ENCODE measurements around the gene TNNT2.

TNNT2 gene

DNA sequence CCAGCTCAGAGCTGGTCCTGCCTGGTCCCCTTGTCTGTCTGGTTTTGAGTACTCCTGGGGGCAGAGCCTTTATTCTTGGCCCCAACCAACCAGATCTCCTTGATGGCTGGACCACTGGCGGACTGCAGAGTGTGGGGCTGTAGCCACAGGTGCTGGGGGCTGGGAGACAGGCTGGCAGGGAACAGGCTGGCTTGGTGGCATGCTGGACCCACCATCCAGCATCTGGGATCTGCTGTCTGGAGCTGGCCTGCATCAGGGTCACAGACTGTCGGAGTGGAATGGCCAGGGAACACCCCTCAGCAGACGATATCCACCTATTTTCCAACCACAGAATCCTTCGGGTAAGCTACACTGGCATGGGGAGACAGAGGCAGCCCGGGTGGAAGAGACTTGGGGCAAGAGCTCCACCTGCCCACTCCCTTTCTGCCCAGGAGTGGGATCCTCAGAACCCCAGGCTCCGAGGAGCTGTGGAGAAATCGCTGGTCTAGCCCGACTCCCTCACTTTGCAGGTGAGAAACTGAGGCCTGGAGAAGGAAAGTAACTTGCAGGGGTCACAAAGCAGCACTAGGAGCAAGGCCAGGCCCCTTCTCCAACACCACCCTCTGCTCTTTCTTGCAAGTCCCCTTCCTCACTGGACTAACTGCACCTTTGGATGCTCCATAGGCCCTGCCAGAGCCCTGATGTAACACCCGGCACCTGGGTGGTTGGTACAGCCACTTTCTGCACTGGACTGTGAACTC is 40.6 kb downstream of the TNNT2 start:
- TF ChIP-seq, protein P1, sequence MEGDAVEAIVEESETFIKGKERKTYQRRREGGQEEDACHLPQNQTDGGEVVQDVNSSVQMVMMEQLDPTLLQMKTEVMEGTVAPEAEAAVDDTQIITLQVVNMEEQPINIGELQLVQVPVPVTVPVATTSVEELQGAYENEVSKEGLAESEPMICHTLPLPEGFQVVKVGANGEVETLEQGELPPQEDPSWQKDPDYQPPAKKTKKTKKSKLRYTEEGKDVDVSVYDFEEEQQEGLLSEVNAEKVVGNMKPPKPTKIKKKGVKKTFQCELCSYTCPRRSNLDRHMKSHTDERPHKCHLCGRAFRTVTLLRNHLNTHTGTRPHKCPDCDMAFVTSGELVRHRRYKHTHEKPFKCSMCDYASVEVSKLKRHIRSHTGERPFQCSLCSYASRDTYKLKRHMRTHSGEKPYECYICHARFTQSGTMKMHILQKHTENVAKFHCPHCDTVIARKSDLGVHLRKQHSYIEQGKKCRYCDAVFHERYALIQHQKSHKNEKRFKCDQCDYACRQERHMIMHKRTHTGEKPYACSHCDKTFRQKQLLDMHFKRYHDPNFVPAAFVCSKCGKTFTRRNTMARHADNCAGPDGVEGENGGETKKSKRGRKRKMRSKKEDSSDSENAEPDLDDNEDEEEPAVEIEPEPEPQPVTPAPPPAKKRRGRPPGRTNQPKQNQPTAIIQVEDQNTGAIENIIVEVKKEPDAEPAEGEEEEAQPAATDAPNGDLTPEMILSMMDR (IDR thresholded peaks at IDR 0.05; ENCODE audit: low read depth, low read length), result no peak
- no peak overlapping the region for H3K4me3 ChIP-seq (replicated peaks in 1 of 2; ENCODE audit: low read depth in 2 of 2, low read length in 2 of 2)
- DNase-seq (ENCODE audit: low read depth in 2 of 2), result no peak

DNA sequence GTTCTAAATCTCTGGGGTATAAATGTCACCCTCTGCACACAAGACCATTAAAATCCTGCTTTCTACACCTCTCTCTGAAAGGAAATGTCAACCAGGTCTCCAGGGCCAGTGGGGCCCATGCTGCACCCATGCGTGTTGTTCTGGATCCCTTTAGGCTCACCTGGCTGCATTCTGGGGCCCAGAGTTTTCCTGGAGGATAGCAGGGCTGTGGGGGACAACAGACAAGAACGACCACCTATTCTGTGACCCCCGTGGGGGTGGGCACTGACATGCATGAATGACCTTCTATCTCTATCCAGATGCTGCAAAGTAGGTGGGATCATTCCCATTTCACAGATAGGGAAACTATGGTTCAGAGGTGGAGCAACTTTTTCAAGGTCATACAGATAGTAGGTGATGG is 41.6 kb downstream of the TNNT2 start:
- H3K4me3 ChIP-seq (replicated peaks in 1 of 2; ENCODE audit: low read depth in 2 of 2, low read length in 2 of 2), result no peak overlapping the region
- TF ChIP-seq, protein P1 (IDR thresholded peaks at IDR 0.05; ENCODE audit: low read depth, low read length), result no peak
- no peak for DNase-seq (ENCODE audit: low read depth in 2 of 2)

DNA sequence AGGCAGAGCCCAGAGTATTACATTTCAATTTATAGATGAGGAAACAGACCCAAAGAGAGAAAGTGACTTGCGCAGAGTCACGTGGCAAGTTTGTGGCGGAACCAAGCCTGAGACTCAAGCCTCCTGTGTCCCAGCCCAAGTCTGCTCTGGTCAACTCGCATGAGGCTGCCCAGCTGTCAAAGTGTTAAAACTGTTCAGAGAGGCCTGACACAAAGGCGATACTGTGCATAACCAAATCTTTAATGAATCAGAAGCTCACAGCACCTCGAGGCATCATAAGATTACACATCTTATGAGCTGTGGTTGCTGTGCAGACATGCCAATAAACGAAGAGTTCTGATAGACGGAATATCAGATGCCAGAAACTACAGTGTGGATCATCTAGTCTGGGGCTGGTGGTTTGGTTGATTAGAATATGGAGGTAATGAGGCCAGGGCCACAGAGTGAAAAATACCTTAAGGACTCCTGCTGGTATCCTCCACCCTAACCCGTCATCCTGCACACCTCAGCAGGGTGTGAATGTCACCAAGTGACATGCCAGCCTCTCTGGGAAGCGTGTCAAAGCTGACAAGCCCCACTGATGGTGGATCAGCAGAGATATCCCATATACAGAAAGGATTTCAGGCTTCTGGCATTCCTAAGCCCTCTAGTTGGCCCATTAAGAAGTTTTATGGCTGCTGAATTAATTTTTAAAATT is 42.2 kb downstream of the TNNT2 start:
- TF ChIP-seq, protein P1 (IDR thresholded peaks at IDR 0.05; ENCODE audit: low read depth, low read length), result no peak
- no peak for DNase-seq (ENCODE audit: low read depth in 2 of 2)
- no peak overlapping the region for H3K4me3 ChIP-seq (replicated peaks in 1 of 2; ENCODE audit: low read depth in 2 of 2, low read length in 2 of 2)

DNA sequence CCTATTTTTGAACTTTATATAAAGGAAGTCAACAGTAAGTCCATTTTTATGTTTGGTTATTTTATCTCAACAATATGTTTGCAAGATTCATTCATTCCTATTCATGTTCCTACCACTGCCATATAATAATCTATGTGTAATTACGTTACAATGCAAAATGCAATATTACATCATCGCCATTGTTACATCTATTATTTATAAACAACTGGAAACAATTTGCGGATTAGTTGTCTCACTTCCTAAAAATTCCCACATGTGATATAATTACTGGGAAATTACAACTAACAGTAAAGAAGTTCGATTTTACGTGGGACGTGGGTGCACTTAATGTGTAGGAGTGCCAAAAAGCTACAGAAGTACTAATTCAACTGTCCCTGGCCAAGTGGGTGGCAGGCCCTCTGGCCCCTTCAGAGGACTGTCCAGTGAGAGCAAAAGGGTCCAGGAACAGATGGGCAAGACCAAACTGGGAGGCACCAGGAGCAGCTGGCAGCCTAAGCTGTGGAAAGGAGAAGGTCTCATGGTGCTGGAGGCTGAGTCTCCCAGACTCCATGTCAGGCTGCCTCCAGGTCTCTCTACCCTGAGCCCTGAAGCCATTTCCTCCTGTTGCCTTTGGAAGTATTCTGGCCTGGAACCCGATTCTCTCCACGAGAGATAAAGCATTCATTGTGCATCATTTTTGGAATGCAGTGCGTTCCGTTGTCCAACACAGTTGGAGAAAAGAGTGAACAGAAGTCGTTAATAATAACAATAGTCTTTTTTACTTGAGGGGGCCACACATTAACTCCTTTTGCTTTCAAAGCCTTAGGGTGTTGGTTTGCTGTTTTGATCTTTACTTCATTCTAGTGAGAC is 42.9 kb downstream of the TNNT2 start:
- no peak overlapping the region for H3K4me3 ChIP-seq (replicated peaks in 1 of 2; ENCODE audit: low read depth in 2 of 2, low read length in 2 of 2)
- TF ChIP-seq, protein P1 (IDR thresholded peaks at IDR 0.05; ENCODE audit: low read depth, low read length), result no peak
- DNase-seq (ENCODE audit: low read depth in 2 of 2), result no peak

DNA sequence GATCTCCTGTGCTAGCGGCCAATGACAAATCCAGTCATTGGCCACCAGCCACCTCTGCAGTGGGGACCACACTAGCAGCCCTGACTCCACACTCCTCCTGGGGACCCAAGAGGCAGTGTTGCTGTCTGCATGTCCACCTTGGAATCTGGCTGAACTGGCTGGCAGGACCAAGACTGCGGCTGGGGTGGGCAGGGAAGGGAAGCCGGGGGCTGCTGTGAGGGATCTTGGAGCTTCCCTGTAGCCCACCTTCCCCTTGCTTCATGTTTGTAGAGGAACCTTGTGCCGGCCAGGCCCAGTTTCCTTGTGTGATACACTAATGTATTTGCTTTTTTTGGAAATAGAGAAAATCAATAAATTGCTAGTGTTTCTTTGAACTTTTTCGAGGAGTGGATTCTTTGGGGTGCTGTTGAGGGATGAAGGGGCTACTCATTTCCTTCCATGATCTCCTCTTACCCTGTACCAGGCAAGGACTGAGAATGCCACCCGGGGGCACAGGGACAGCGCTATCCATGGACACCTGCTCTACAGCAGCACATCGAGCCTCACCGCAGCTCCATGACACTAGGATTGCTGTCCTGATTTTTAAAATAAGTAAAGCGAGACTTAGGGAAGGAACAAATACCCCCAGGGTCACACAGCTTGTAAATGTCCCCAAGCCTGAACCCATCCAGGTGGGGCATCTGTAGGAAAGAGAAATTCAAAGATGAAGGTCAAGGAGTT is 44.7 kb downstream of the TNNT2 start:
- TF ChIP-seq, protein P1 (IDR thresholded peaks at IDR 0.05; ENCODE audit: low read depth, low read length), result no peak
- no peak overlapping the region for H3K4me3 ChIP-seq (replicated peaks in 1 of 2; ENCODE audit: low read depth in 2 of 2, low read length in 2 of 2)
- no peak for DNase-seq (ENCODE audit: low read depth in 2 of 2)

DNA sequence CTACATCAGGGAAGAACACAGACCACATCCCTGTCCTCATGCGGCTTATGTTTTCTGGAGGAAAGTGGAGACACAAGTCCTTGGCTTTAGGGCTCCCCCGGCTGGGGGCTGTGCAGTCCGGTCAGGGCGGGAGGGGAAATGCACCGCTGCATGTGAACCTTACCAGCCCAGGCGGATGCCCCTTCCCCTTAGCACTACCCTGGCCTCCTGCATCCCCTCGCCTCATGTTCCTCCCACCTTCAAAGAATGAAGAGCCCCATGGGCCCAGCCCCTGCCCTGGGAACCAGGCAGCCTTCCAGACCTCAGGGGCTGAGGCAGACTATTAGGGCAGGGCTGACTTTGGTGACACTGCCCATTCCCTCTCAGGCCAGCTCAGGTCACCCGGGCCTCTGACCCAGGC is 45.5 kb downstream of the TNNT2 start:
- no peak overlapping the region for H3K4me3 ChIP-seq (replicated peaks in 1 of 2; ENCODE audit: low read depth in 2 of 2, low read length in 2 of 2)
- no peak for DNase-seq (ENCODE audit: low read depth in 2 of 2)
- TF ChIP-seq, protein P1 (IDR thresholded peaks at IDR 0.05; ENCODE audit: low read depth, low read length), result no peak
